ENCODE results near the gene ZNF536.

DNA sequence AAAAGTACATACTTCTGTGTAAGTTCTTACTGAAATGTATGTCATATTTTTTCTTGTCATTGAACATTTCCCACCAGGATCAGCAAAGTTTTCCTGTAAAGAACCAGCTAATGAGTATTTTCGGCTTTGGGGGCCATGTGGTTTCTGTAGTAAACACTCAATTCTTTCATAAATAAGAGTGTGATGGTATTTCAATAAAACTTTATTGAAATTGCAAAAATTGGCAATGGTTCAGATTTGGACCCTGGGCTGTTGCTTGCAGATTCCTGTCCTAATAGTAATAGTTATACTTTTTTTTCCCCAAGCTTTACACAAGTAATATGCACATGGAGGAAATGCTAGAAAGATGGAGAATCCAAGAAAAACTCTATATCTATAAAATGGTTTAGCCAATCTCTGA is 83.7 kb downstream of the ZNF536 start:
- TF ChIP-seq CTCF (IDR thresholded peaks at IDR 0.05) (no peak), POLR2A (IDR thresholded peaks at IDR 0.05) (no peak), EP300 (IDR thresholded peaks at IDR 0.05) (no peak)
